Mesodermal cell (in vitro differentiated cells): ENCODE results near the gene FGFR2.

Source experiments
- H3K27ac ChIP-seq: 2 replicates; pipeline ENCODE4 v1.7.0; 2013; ENCODE audit warnings: mild to moderate bottlenecking, low read depth, low read length, moderate library complexity; ENCODE audit not compliant: severe bottlenecking
- H3K36me3 ChIP-seq: 2 replicates; pipeline ENCODE4 v1.7.1; 2013; ENCODE audit warnings: mild to moderate bottlenecking, low read length, moderate library complexity; ENCODE audit not compliant: control insufficient read depth, insufficient read depth
- H3K4me1 ChIP-seq: one replicate; pipeline ENCODE4 v1.7.1; 2013; ENCODE audit warnings: mild to moderate bottlenecking, low read length; ENCODE audit not compliant: insufficient read depth, control insufficient read depth, poor library complexity, severe bottlenecking
- H3K4me3 ChIP-seq: 2 replicates; pipeline ENCODE4 v1.7.0; 2013; ENCODE audit warnings: low read length, control low read depth, mild to moderate bottlenecking; ENCODE audit not compliant: insufficient read depth, poor library complexity, severe bottlenecking; ENCODE audit errors: extremely low read depth
- H3K9me3 ChIP-seq: 2 replicates; pipeline ENCODE4 v1.7.1; 2013; ENCODE audit warnings: mild to moderate bottlenecking, low read length, moderate library complexity; ENCODE audit not compliant: control insufficient read depth
- WGBS, 2 experiments: methylation state at CpG; one replicate each; pipeline ENCODE4 v1.1.5; 2013; ENCODE audit warnings: missing lambda C conversion rate in 2 of 2; ENCODE audit not compliant: insufficient coverage in 2 of 2; 5-methylcytosine and 5-hydroxymethylcytosine counted together

Gene FGFR2

DNA sequence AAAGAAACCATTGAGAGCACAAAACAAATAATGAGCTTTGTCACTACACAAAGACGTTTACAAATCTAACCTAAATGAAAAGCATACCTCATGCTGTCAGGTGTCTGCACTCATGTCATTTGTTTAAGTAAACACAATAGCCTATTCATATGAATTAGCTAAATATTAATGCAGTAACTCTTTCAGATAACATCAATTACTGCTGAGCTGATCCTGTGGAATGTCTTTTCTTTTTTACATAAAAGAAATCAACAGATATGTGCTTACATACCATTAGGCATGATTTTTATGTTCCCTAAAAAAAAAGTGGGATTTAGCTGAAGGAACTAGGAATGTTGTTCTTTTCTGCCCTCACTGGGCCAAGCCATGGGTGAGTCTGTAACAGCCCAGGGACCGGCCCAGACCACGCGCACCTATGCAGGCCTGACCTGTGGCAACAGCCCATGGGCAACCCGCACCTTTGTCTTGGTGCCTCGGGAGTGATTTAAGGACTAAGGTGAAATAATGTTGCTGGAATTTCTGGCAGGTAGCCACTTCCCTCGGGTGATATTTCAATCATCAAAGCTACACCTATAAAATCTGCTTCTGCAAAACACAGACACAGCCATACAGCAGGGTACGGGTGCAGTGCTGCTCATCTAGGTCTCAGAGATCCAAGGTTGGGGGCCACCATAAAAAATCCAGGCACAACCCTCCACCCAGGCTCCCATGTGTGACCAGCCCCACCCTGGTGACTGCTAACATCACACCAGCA is 44.6 kb downstream of the FGFR2 start:
- no peak overlapping the region for H3K27ac ChIP-seq
- H3K4me3 ChIP-seq: no peak overlapping the region
- H3K4me1 ChIP-seq: no peaks in the 10 kb centered on the region
- WGBS, 2 experiments: 80 to 93% methylated on average over 1 to 5 of the region's 8 CpGs
- no peaks in the 10 kb centered on the region for H3K9me3 ChIP-seq
- peaks cover 28% of the 10 kb centered on the region for H3K36me3 ChIP-seq

DNA sequence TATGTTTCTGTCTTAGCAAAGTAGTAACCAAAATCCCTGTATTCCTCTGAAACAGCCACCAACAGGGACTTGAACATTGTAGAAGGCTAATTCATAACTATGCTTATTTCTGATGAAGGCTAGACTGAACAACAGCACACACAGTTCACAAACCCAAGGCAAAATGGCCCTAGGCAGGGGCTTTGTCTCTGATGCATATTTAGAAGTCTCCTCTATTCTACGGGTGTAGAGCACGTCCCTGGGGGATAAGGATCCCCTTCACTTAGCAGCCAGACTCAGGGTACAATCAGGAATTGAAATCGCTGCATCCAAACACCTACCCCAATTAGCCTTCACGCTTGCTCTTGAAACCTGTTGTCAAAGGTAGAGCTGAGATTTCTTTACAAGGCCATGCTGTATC is 45.5 kb downstream of the FGFR2 start:
- WGBS, 2 experiments: 90 to 100% methylated on average over 2 of the region's 4 CpGs
- no peaks in the 10 kb centered on the region for H3K9me3 ChIP-seq
- H3K4me3 ChIP-seq: no peak overlapping the region
- H3K4me1 ChIP-seq: no peaks in the 10 kb centered on the region
- H3K27ac ChIP-seq: no peak overlapping the region
- H3K36me3 ChIP-seq: peaks cover 36% of the 10 kb centered on the region

DNA sequence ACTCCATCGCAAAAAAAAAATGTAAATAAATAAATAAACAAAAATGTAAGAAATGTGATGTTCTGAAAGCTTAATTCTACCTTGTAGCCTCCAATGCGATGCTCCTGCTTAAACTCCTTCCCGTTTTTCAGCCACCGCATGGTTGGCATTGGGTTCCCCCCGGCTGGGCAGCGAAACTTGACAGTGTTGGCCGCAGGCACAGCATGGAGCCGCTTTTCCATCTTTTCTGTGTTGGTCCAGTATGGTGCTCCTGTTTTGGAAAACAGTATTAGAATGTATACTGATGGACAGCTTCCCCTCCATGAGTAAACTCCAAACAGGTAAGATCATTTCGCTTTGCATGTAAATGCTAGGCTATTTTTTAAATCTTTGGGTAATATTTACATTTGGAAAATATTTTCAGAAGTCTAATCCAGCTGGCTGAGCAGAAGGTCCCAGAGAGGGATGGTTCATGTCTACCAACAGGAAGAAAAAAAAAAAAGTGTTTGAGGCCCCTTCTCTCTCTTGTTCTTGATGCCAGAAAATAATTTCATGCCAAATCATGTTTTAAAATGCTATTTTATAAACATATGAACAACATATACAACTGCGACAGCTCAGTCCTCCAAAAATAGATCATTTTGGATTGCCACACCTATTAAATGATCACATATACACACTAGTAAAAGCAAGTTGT is 46.9 kb downstream of the FGFR2 start:
- H3K36me3 ChIP-seq: peaks cover 44% of the 10 kb centered on the region
- H3K4me1 ChIP-seq: no peaks in the 10 kb centered on the region
- no peaks in the 10 kb centered on the region for H3K9me3 ChIP-seq
- H3K4me3 ChIP-seq: no peak overlapping the region
- 94 to 97% methylated on average over 5 to 6 of the region's 10 CpGs for WGBS, 2 experiments
- H3K27ac ChIP-seq: no peak overlapping the region

DNA sequence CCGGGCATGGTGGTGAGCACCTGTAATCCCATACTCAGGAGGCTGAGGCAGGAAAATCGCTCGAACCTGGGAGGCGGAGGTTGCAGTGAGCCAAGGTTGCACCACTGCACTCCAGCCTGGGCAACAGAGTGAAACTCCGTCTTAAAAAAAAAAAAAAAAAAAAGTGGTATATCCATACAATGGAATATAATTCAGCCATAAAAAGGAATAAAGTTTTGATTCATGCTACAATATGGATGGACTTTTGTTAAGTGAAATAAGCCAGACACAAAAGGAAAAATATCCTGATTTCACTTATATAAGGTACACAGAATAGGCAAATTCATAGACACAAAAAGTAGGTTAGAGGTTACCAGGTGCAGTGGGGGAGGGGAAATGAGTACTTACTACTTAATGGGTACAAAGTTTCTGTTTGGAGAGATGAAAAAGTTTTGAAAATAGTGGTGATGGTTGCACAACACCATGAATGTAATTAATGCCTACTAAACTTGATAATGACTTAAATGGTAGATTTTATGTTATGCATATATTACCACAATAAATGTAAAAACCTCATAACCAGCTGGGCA is 53.9 kb downstream of the FGFR2 start:
- Histone ChIP-seq H3K36me3 (peaks cover 36% of the 10 kb centered on the region), H3K4me3 (no peak overlapping the region), H3K9me3 (no peaks in the 10 kb centered on the region), H3K4me1 (no peaks in the 10 kb centered on the region), H3K27ac (no peak overlapping the region)
- WGBS, 2 experiments: 80% methylated on average over 1 to 2 of the region's 5 CpGs

DNA sequence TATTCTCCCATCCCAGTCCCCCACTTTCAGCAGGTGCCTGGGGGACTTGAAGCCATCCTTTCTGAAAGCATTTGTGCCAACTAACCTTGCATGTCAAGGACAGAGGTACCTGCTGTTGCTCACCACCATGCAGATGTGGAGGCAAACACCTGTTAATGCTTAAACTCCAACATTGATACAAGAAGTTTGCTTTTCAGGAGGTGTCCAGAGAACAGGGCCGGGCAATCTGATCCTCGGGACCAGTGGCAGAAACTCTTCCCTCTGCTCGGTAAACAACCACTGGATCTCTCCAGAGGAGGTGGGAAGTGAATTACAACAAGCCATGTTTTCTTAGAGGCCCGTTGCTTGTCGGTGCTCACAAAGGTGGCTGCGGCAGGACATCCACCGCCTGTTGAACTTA is 54.7 kb downstream of the FGFR2 start:
- WGBS, 2 experiments: 87 to 88% methylated on average over 7 of the region's 7 CpGs
- no peak overlapping the region for H3K27ac ChIP-seq
- H3K4me3 ChIP-seq: no peak overlapping the region
- H3K4me1 ChIP-seq: no peaks in the 10 kb centered on the region
- H3K9me3 ChIP-seq: no peaks in the 10 kb centered on the region
- H3K36me3 ChIP-seq: peaks cover 34% of the 10 kb centered on the region

DNA sequence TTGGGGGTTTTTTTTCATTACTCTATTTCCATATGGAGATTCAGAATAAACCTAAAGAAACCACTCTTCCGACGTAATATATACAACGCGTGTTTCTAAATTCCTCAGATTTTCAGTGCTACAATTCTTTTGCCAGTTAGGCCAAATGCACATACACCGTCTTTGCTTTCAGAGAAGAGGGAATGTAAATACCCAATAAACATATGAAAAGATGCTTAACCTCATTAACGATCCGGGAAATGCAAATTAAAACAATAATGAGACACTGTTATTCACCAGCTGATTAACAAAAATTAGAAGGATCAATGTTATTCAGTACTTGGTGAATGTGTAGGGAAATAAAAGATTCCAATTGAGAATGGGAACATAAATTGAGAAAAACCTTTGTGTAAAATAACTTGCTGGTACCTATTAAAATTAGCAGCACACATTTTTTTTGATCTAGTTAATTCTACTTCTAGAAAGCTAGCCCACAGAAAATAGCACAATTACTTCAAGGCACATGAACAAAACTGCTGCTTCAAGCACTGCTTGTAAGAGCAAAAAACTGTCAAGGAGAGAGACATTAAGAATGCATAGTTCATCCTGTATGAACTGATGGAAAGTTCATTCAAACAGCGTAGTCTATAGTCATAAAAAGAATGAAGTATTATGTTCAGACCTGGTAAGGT is 56.7 kb downstream of the FGFR2 start:
- no peak overlapping the region for H3K4me3 ChIP-seq
- no peak overlapping the region for H3K27ac ChIP-seq
- 60 to 80% methylated on average over 1 of the region's 8 CpGs for WGBS, 2 experiments
- H3K4me1 ChIP-seq: no peaks in the 10 kb centered on the region
- no peaks in the 10 kb centered on the region for H3K9me3 ChIP-seq
- peaks cover 37% of the 10 kb centered on the region for H3K36me3 ChIP-seq

DNA sequence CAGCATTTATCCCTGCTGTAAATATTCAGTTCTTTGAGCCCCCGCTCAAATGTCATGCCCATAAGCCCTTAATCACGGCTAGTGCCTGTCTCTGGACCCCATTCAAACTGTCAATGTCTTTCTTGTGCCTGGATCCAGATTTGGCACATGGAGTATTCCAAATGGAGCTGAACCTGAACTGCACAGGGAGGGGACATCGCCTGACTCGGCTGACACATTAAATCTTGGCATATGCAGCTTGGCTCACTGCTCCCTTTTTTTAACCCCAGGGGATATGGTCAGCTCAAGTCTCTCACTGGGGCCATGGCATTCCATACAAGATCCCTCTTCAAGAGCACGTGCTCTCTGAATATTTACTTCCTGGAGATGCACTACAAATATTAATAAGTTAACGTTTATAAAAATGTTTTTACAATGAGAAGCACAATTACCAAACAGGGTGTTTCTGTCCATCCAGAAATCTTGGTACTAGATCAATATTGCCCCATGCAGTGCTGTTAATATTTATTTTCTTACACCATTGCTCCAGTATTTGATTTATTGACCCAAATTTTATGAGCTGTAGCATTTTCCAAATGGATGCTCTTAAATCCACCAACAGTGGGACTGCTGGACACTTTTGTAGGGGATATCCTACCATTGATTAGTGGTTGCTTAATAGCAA is 57.4 kb downstream of the FGFR2 start:
- 92 to 93% methylated on average over 4 of the region's 6 CpGs for WGBS, 2 experiments
- H3K4me3 ChIP-seq: no peak overlapping the region
- no peak overlapping the region for H3K27ac ChIP-seq
- H3K4me1 ChIP-seq: no peaks in the 10 kb centered on the region
- peaks cover 37% of the 10 kb centered on the region for H3K36me3 ChIP-seq
- no peaks in the 10 kb centered on the region for H3K9me3 ChIP-seq

DNA sequence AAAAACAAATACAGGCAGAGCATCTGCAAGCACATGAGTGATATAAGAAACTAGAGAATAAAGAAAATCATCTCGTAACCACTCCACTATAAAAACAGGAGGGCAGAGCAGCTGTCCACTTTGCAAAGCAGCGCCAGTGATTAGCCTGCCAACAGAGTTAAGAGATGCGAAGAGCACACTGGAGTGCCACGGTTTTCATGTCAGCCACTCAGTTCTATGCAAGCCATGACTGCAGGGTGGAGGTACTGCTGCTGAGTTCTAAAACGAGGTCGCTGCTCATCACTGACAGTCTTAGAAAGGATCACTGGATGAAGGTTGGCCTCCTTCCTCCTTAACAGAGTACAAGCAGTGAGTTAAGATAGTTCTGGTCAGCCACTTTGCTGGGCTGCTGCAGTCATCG is 58.5 kb downstream of the FGFR2 start:
- H3K36me3 ChIP-seq: peaks cover 39% of the 10 kb centered on the region
- H3K4me1 ChIP-seq: no peaks in the 10 kb centered on the region
- no peaks in the 10 kb centered on the region for H3K9me3 ChIP-seq
- WGBS, 2 experiments: 86 to 96% methylated on average over 6 of the region's 7 CpGs
- no peak overlapping the region for H3K4me3 ChIP-seq
- H3K27ac ChIP-seq: no peak overlapping the region

DNA sequence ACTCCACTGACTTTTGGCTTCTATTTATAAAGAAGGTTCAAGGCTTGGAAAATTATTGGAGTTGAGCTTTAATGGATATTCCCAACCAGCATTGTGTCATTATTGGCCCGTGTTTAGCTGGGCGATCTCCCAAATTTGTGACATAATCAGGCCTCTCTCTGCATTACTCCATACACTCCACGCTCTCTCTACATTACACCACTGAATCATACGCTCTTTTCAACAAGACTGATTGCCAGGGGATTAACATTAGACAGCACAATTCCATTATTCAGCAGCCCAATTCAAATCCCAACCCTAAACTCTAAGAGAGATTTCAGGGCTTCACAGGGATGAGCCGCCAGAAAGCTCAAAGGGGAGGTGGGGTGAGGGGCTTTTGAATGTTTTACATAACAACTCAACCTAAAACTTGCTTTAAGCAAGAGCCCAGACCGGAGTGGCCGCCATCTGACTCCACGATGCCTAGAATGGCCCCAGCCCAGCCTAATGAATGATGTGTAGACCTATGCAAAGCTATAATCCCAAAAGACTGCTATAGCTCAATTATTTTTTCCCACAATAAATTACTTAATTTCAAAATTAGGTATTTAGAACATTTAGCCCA is 61.8 kb downstream of the FGFR2 start:
- peaks cover 41% of the 10 kb centered on the region for H3K36me3 ChIP-seq
- H3K9me3 ChIP-seq: no peaks in the 10 kb centered on the region
- H3K27ac ChIP-seq: no peak overlapping the region
- H3K4me3 ChIP-seq: no peak overlapping the region
- no peaks in the 10 kb centered on the region for H3K4me1 ChIP-seq
- 93 to 94% methylated on average over 7 of the region's 8 CpGs for WGBS, 2 experiments

DNA sequence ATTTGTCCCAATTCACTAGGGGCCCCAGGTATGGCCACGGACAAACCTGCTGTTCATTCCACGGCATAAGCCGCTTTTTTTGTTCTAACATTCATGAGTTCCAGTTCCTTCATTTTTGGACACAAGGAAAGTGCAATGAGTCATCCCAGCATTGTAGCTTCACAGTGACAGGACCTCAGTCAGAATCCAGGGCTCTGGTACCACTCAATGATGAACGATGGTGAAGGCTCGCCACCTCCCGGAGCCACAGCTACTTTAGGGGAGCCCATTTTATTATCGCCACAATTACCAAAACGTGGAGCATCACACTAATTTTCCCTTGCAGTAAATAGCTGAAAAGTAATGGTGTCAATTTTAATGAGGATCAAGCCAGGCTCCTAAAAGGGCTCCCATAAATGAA is 62.9 kb downstream of the FGFR2 start:
- 97 to 98% methylated on average over 6 of the region's 8 CpGs for WGBS, 2 experiments
- Histone ChIP-seq H3K9me3 (no peaks in the 10 kb centered on the region), H3K4me3 (no peak overlapping the region), H3K27ac (no peak overlapping the region), H3K36me3 (peaks cover 41% of the 10 kb centered on the region), H3K4me1 (no peaks in the 10 kb centered on the region)
